ENCODE data around the gene ADAMTS18.

The ADAMTS18 gene

GRCh38 chr16:77434022-77434529, 758 bp downstream of the ADAMTS18 start:
- Histone ChIP-seq H3K9me3 (replicated peaks; ENCODE audit: low read length) (no peaks in the 10 kb centered on the region), H3K4me3 (ENCODE audit: low read length) (no peak overlapping the region), H3K27me3 (ENCODE audit: control insufficient read depth, insufficient read depth, low read length) (peaks cover 74% of the 10 kb centered on the region), H3K9ac (ENCODE audit: low read depth, low read length) (no peak overlapping the region), H3K36me3 (ENCODE audit: insufficient read depth, low read length) (no peaks in the 10 kb centered on the region), H3K4me2 (ENCODE audit: low read length) (no peak overlapping the region), H3K4me1 (ENCODE audit: control insufficient read depth, insufficient read depth, low read length) (no peaks in the 10 kb centered on the region)

- no peaks in the 10 kb centered on the region for H3K9me3 ChIP-seq (replicated peaks; ENCODE audit: low read length)
- no peaks in the 10 kb centered on the region for H3K4me1 ChIP-seq (ENCODE audit: control insufficient read depth, insufficient read depth, low read length)
- no peaks in the 10 kb centered on the region for H3K36me3 ChIP-seq (ENCODE audit: insufficient read depth, low read length)
- H3K9ac ChIP-seq (ENCODE audit: low read depth, low read length): no peak overlapping the region
- H3K27me3 ChIP-seq (ENCODE audit: control insufficient read depth, insufficient read depth, low read length): peaks cover 71% of the 10 kb centered on the region
- H3K4me2 ChIP-seq (ENCODE audit: low read length): no peak overlapping the region
- H3K4me3 ChIP-seq (ENCODE audit: low read length): no peak overlapping the region
Observed at GRCh38 chr16:77433146-77433545, 1.7 kb downstream of the ADAMTS18 start.

- Histone ChIP-seq H3K4me3 (ENCODE audit: low read length) (no peak overlapping the region), H3K9ac (ENCODE audit: low read depth, low read length) (no peak overlapping the region), H3K4me1 (ENCODE audit: control insufficient read depth, insufficient read depth, low read length) (no peaks in the 10 kb centered on the region), H3K36me3 (ENCODE audit: insufficient read depth, low read length) (no peaks in the 10 kb centered on the region), H3K9me3 (replicated peaks; ENCODE audit: low read length) (no peaks in the 10 kb centered on the region), H3K27me3 (ENCODE audit: control insufficient read depth, insufficient read depth, low read length) (peaks cover 66% of the 10 kb centered on the region), H3K4me2 (ENCODE audit: low read length) (no peak overlapping the region)
Observed at GRCh38 chr16:77432264-77432663, 2.6 kb downstream of the ADAMTS18 start.

GRCh38 chr16:77430787-77431585, 3.8 kb downstream of the ADAMTS18 start:
- H3K27me3 ChIP-seq (ENCODE audit: control insufficient read depth, insufficient read depth, low read length): peaks cover 53% of the 10 kb centered on the region
- H3K9ac ChIP-seq (ENCODE audit: low read depth, low read length): no peak overlapping the region
- H3K4me1 ChIP-seq (ENCODE audit: control insufficient read depth, insufficient read depth, low read length): no peaks in the 10 kb centered on the region

GRCh38 chr16:77430360-77430759, 4.5 kb downstream of the ADAMTS18 start:
- no peak overlapping the region for H3K4me3 ChIP-seq (ENCODE audit: low read length)
- H3K9ac ChIP-seq (ENCODE audit: low read depth, low read length): no peak overlapping the region
- H3K9me3 ChIP-seq (replicated peaks; ENCODE audit: low read length): no peaks in the 10 kb centered on the region
- no peaks in the 10 kb centered on the region for H3K4me1 ChIP-seq (ENCODE audit: control insufficient read depth, insufficient read depth, low read length)
- no peak overlapping the region for H3K4me2 ChIP-seq (ENCODE audit: low read length)
- no peaks in the 10 kb centered on the region for H3K36me3 ChIP-seq (ENCODE audit: insufficient read depth, low read length)
- H3K27me3 ChIP-seq (ENCODE audit: control insufficient read depth, insufficient read depth, low read length): peaks cover 47% of the 10 kb centered on the region

More at GRCh38 chr16:77430787-77431585, 3.8 kb downstream of the ADAMTS18 start:
- Histone ChIP-seq H3K4me3 (ENCODE audit: low read length) (no peak overlapping the region), H3K36me3 (ENCODE audit: insufficient read depth, low read length) (no peaks in the 10 kb centered on the region), H3K4me2 (ENCODE audit: low read length) (no peak overlapping the region), H3K9me3 (replicated peaks; ENCODE audit: low read length) (no peaks in the 10 kb centered on the region)

- Histone ChIP-seq H3K9ac (ENCODE audit: low read depth, low read length) (no peak overlapping the region), H3K36me3 (ENCODE audit: insufficient read depth, low read length) (no peaks in the 10 kb centered on the region), H3K4me1 (ENCODE audit: control insufficient read depth, insufficient read depth, low read length) (no peaks in the 10 kb centered on the region), H3K27me3 (ENCODE audit: control insufficient read depth, insufficient read depth, low read length) (peaks cover 9% of the 10 kb centered on the region), H3K4me3 (ENCODE audit: low read length) (no peak overlapping the region), H3K4me2 (ENCODE audit: low read length) (no peak overlapping the region), H3K9me3 (replicated peaks; ENCODE audit: low read length) (no peaks in the 10 kb centered on the region)
Observed at GRCh38 chr16:77424871-77425604, 9.8 kb downstream of the ADAMTS18 start.

- Histone ChIP-seq H3K4me1 (ENCODE audit: control insufficient read depth, insufficient read depth, low read length) (no peaks in the 10 kb centered on the region), H3K9me3 (replicated peaks; ENCODE audit: low read length) (no peaks in the 10 kb centered on the region), H3K36me3 (ENCODE audit: insufficient read depth, low read length) (no peaks in the 10 kb centered on the region), H3K27me3 (ENCODE audit: control insufficient read depth, insufficient read depth, low read length) (peaks cover 3% of the 10 kb centered on the region), H3K4me2 (ENCODE audit: low read length) (no peak overlapping the region), H3K4me3 (ENCODE audit: low read length) (no peak overlapping the region), H3K9ac (ENCODE audit: low read depth, low read length) (no peak overlapping the region)
Observed at GRCh38 chr16:77422196-77422784, 12.5 kb downstream of the ADAMTS18 start.

- H3K9ac ChIP-seq (ENCODE audit: low read depth, low read length): no peak overlapping the region
Observed at GRCh38 chr16:77416939-77417480, 17.8 kb downstream of the ADAMTS18 start.

GRCh38 chr16:77414752-77415231, 20.0 kb downstream of the ADAMTS18 start:
- no peaks in the 10 kb centered on the region for H3K36me3 ChIP-seq (ENCODE audit: insufficient read depth, low read length)
- H3K4me1 ChIP-seq (ENCODE audit: control insufficient read depth, insufficient read depth, low read length): peaks cover 7% of the 10 kb centered on the region
- H3K4me3 ChIP-seq (ENCODE audit: low read length): no peak overlapping the region
- H3K27me3 ChIP-seq (ENCODE audit: control insufficient read depth, insufficient read depth, low read length): no peaks in the 10 kb centered on the region
- H3K9ac ChIP-seq (ENCODE audit: low read depth, low read length): no peak overlapping the region
- no peak overlapping the region for H3K4me2 ChIP-seq (ENCODE audit: low read length)
- no peaks in the 10 kb centered on the region for H3K9me3 ChIP-seq (replicated peaks; ENCODE audit: low read length)

More at GRCh38 chr16:77416939-77417480, 17.8 kb downstream of the ADAMTS18 start:
- no peaks in the 10 kb centered on the region for H3K9me3 ChIP-seq (replicated peaks; ENCODE audit: low read length)
- no peaks in the 10 kb centered on the region for H3K36me3 ChIP-seq (ENCODE audit: insufficient read depth, low read length)
- no peak overlapping the region for H3K4me3 ChIP-seq (ENCODE audit: low read length)
- H3K4me2 ChIP-seq (ENCODE audit: low read length): no peak overlapping the region
- peaks cover 7% of the 10 kb centered on the region for H3K4me1 ChIP-seq (ENCODE audit: control insufficient read depth, insufficient read depth, low read length)
- H3K27me3 ChIP-seq (ENCODE audit: control insufficient read depth, insufficient read depth, low read length): peaks cover 3% of the 10 kb centered on the region

GRCh38 chr16:77410449-77410848, 24.4 kb downstream of the ADAMTS18 start:
- Histone ChIP-seq H3K9ac (ENCODE audit: low read depth, low read length) (no peak overlapping the region), H3K4me3 (ENCODE audit: low read length) (no peak overlapping the region), H3K36me3 (ENCODE audit: insufficient read depth, low read length) (no peaks in the 10 kb centered on the region), H3K9me3 (replicated peaks; ENCODE audit: low read length) (no peaks in the 10 kb centered on the region), H3K27me3 (ENCODE audit: control insufficient read depth, insufficient read depth, low read length) (no peaks in the 10 kb centered on the region), H3K4me1 (ENCODE audit: control insufficient read depth, insufficient read depth, low read length) (peaks cover 7% of the 10 kb centered on the region), H3K4me2 (ENCODE audit: low read length) (no peak overlapping the region)

- H3K9me3 ChIP-seq (replicated peaks; ENCODE audit: low read length): no peaks in the 10 kb centered on the region
Observed at GRCh38 chr16:77409311-77409710, 25.5 kb downstream of the ADAMTS18 start.

More at GRCh38 chr16:77409311-77409710, 25.5 kb downstream of the ADAMTS18 start:
- Histone ChIP-seq H3K27me3 (ENCODE audit: control insufficient read depth, insufficient read depth, low read length) (no peaks in the 10 kb centered on the region), H3K4me2 (ENCODE audit: low read length) (no peak overlapping the region), H3K4me1 (ENCODE audit: control insufficient read depth, insufficient read depth, low read length) (peaks cover 3% of the 10 kb centered on the region), H3K4me3 (ENCODE audit: low read length) (no peak overlapping the region), H3K36me3 (ENCODE audit: insufficient read depth, low read length) (no peaks in the 10 kb centered on the region), H3K9ac (ENCODE audit: low read depth, low read length) (no peak overlapping the region)
